GM19099 (cell line): ENCODE data around the gene AHRR.

Source experiments
- POLR2A ChIP-seq: IDR thresholded peaks from 3 replicates; pipeline ENCODE4 v1.6.1; 2011; ENCODE audit warnings: low read depth; ENCODE audit not compliant: insufficient read length; ENCODE audit errors: extremely low read depth

Gene AHRR

GRCh38 chr5:321230-321725, at the start of gene AHRR:
Gene AHRR (plus strand): TSS chr5:321714. CDS start chr5:343903, 22,189 bp downstream.
- no peak for TF ChIP-seq POLR2A

GRCh38 chr5:278646-279045, 42.9 kb upstream of the AHRR start:
- no peak for TF ChIP-seq POLR2A

GRCh38 chr5:285991-286557, 35.4 kb upstream of the AHRR start:
- TF ChIP-seq POLR2A, result no peak

- TF ChIP-seq POLR2A, result no peak
Measured at GRCh38 chr5:298737-299125, 22.8 kb upstream of the AHRR start.

GRCh38 chr5:302966-303365, 18.5 kb upstream of the AHRR start:
- no peak for TF ChIP-seq POLR2A

- no peak for TF ChIP-seq POLR2A
Measured at GRCh38 chr5:305050-305449, 16.5 kb upstream of the AHRR start.

- TF ChIP-seq POLR2A, result no peak
Measured at GRCh38 chr5:305459-305858, 16.1 kb upstream of the AHRR start.

GRCh38 chr5:306011-306805, 15.3 kb upstream of the AHRR start:
- no peak for TF ChIP-seq POLR2A

- no peak for TF ChIP-seq POLR2A
Measured at GRCh38 chr5:307306-307705, 14.2 kb upstream of the AHRR start.

GRCh38 chr5:307794-308579, 13.5 kb upstream of the AHRR start:
- no peak for TF ChIP-seq POLR2A

- no peak for TF ChIP-seq POLR2A
Measured at GRCh38 chr5:308672-309271, 12.7 kb upstream of the AHRR start.

- TF ChIP-seq POLR2A, result no peak
Measured at GRCh38 chr5:310516-310915, 11.0 kb upstream of the AHRR start.

- TF ChIP-seq POLR2A, result no peak
Measured at GRCh38 chr5:310941-311434, 10.5 kb upstream of the AHRR start.

- TF ChIP-seq POLR2A, result no peak
Measured at GRCh38 chr5:311963-312362, 9.6 kb upstream of the AHRR start.

- no peak for TF ChIP-seq POLR2A
Measured at GRCh38 chr5:312845-313244, 8.7 kb upstream of the AHRR start.

- no peak for TF ChIP-seq POLR2A
Measured at GRCh38 chr5:313265-313664, 8.2 kb upstream of the AHRR start.

GRCh38 chr5:313806-314376, 7.6 kb upstream of the AHRR start:
- no peak for TF ChIP-seq POLR2A
